Liver (tissue), 9 donors: ENCODE data around the gene PLXNA2. TPM values are rescaled to one million over a fixed set of nuclear protein-coding genes. Genes with fewer than 3 reads are reported as not detected.

Experiments
- DNase-seq: peaks from one replicate; pipeline ENCODE4 v3.0.0-alpha.2; 2017; ENCODE audit warnings: low spot score
- H3K27ac ChIP-seq, 2 donors: one replicate each; pipeline ENCODE4 v1.7.0; 2013; ENCODE audit warnings: inconsistent platforms in 2 of 2, low read length in 2 of 2, control low read depth in 1 of 2, low read depth in 1 of 2, mild to moderate bottlenecking in 1 of 2
- H3K27me3 ChIP-seq, 4 donors: one replicate each; pipeline versions ENCODE4 v1.6.1 to v1.7.0; 2013; ENCODE audit warnings: low read length in 3 of 4, inconsistent platforms in 1 of 4, mild to moderate bottlenecking in 1 of 4, moderate library complexity in 1 of 4; ENCODE audit not compliant: control insufficient read depth in 4 of 4, insufficient read depth in 4 of 4
- H3K36me3 ChIP-seq, 4 donors: one replicate each; pipeline versions ENCODE4 v1.6.1 to v1.7.0; 2013; ENCODE audit warnings: low read length in 3 of 4, mild to moderate bottlenecking in 3 of 4, low read depth in 1 of 4, moderate library complexity in 1 of 4; ENCODE audit not compliant: control insufficient read depth in 4 of 4, insufficient read depth in 3 of 4
- H3K4me1 ChIP-seq, 4 donors: one replicate each; pipeline versions ENCODE4 v1.6.1 to v1.7.0; 2013; ENCODE audit warnings: low read length in 3 of 4, mild to moderate bottlenecking in 3 of 4, moderate library complexity in 1 of 4; ENCODE audit not compliant: control insufficient read depth in 4 of 4, insufficient read depth in 4 of 4
- H3K4me3 ChIP-seq, 3 donors: one replicate each; pipeline versions ENCODE4 v1.6.1 to v1.7.0; 2013; ENCODE audit warnings: low read length in 3 of 3, control low read depth in 1 of 3, low read depth in 1 of 3, mild to moderate bottlenecking in 1 of 3
- H3K9ac ChIP-seq, 2 donors: one replicate each; pipeline ENCODE4 v1.7.0; 2013; ENCODE audit warnings: low read length in 2 of 2, mild to moderate bottlenecking in 2 of 2, moderate library complexity in 2 of 2, control low read depth in 1 of 2, low read depth in 1 of 2
- H3K9me3 ChIP-seq, 4 donors: one replicate each; pipeline versions ENCODE4 v1.6.1 to v1.7.0; 2013; ENCODE audit warnings: low read length in 3 of 4; ENCODE audit not compliant: control insufficient read depth in 4 of 4
- ATF3 ChIP-seq: IDR thresholded peaks from 2 replicates; pipeline ENCODE4 v1.6.1; 2016; ENCODE audit warnings: antibody characterized with exemption
- CTCF ChIP-seq: fragments of 150-350 bp; IDR thresholded peaks from 2 replicates; pipeline ENCODE4 v1.5.1; 2017; ENCODE audit warnings: improper control_type of control experiment, low read depth, low read length; ENCODE audit not compliant: missing input control
- EGR1 ChIP-seq, 2 donors: IDR thresholded peaks; 2 replicates each; pipeline ENCODE4 v1.6.1; 2016 to 2018; ENCODE audit warnings: antibody characterized with exemption in 2 of 2, low read depth in 2 of 2
- FOXA1 ChIP-seq: IDR thresholded peaks from 2 replicates; pipeline ENCODE4 v1.6.1; 2016; ENCODE audit warnings: antibody characterized with exemption
- FOXA2 ChIP-seq: IDR thresholded peaks from 2 replicates; pipeline ENCODE4 v1.6.1; 2016; ENCODE audit warnings: antibody characterized with exemption
- GABPA ChIP-seq, 2 donors: IDR thresholded peaks in 1 of 2; conservative IDR thresholded peaks in 1 of 2; 2 replicates each; pipeline ENCODE4 v1.6.1; 2016; ENCODE audit warnings: antibody characterized with exemption in 2 of 2, mild to moderate bottlenecking in 1 of 2, moderate library complexity in 1 of 2
- HNF4A ChIP-seq, 2 donors: conservative IDR thresholded peaks; 2 replicates each; pipeline ENCODE4 v1.6.1; 2016; ENCODE audit warnings: antibody characterized with exemption in 2 of 2, mild to moderate bottlenecking in 2 of 2
- HNF4G ChIP-seq: IDR thresholded peaks from 2 replicates; pipeline ENCODE4 v1.6.1; 2016; ENCODE audit warnings: antibody characterized with exemption
- JUND ChIP-seq, 2 donors: IDR thresholded peaks; 2 replicates each; pipeline ENCODE4 v1.6.1; 2016; ENCODE audit warnings: antibody characterized with exemption in 2 of 2
- MAX ChIP-seq: IDR thresholded peaks from 2 replicates; pipeline ENCODE4 v1.6.1; 2016; ENCODE audit warnings: antibody characterized with exemption
- NR2F2 ChIP-seq: IDR thresholded peaks from 2 replicates; pipeline ENCODE4 v1.6.1; 2016; ENCODE audit warnings: antibody characterized with exemption
- RAD21 ChIP-seq, 2 donors: IDR thresholded peaks; 2 replicates each; pipeline ENCODE4 v1.6.1; 2016; ENCODE audit warnings: antibody characterized with exemption in 2 of 2, mild to moderate bottlenecking in 2 of 2
- REST ChIP-seq: IDR thresholded peaks from 2 replicates; pipeline ENCODE4 v1.6.1; 2016; ENCODE audit warnings: antibody characterized with exemption, mild to moderate bottlenecking
- RXRA ChIP-seq, 2 donors: IDR thresholded peaks; 2 replicates each; pipeline ENCODE4 v1.6.1; 2017 to 2018; ENCODE audit warnings: antibody characterized with exemption in 2 of 2, mild to moderate bottlenecking in 1 of 2
- SP1 ChIP-seq: IDR thresholded peaks from 2 replicates; pipeline ENCODE4 v1.6.1; 2018; ENCODE audit warnings: antibody characterized with exemption, mild to moderate bottlenecking
- TAF1 ChIP-seq: conservative IDR thresholded peaks from 2 replicates; pipeline ENCODE4 v1.6.1; 2016; ENCODE audit warnings: antibody characterized with exemption, mild to moderate bottlenecking
- YY1 ChIP-seq: IDR thresholded peaks from 2 replicates; pipeline ENCODE4 v1.6.1; 2016; ENCODE audit warnings: antibody characterized with exemption, mild to moderate bottlenecking
- ZBTB33 ChIP-seq: IDR thresholded peaks from 2 replicates; pipeline ENCODE4 v1.6.1; 2016; ENCODE audit warnings: antibody characterized with exemption
- WGBS: extraction: QIAGEN DNeasy Blood & Tissue Kit; methylation state at CpG from one replicate; pipeline ENCODE4 v1.1.7; 2013; 5-methylcytosine and 5-hydroxymethylcytosine counted together
- polyA plus RNA-seq, 2 donors: library from polyadenylated mRNA; stranded (reverse) in 1 of 2; unstranded in 1 of 2; fragments of 200-250 nt in 1 of 2; fragments of >200 nt in 1 of 2; fragmentation: Nextera tagmentation in 1 of 2; extraction: Ambion mirVana in 1 of 2; gene quantifications; one replicate each; pipeline versions ENCODE4 v1.2.1 to v1.2.3, GENCODE V29; 2013 to 2015
- total RNA-seq, 2 donors: library from RNA; depleted of rRNA; stranded (reverse); fragments of >200 nt; gene quantifications; one replicate each; pipeline ENCODE4 v1.2.3, GENCODE V29; 2014
- donor health status: healthy.
- donor health status: healthy.
- donor health status: healthy.
- donor health status: healthy.
- donor health status: healthy.

The PLXNA2 gene
- total and polyA plus RNA-seq, 4 donors: 1.8 to 9.2 (median 2.8) TPM

GRCh38 chr1:208166340-208167138, 77.6 kb downstream of the PLXNA2 start:
- no peak overlapping the region for H3K27ac ChIP-seq
- H3K4me1 ChIP-seq: peaks cover 6 to 32% (median 19%) of the 10 kb centered on the region in 4 donors
- no peaks in the 10 kb centered on the region for H3K9me3 ChIP-seq
- no peak overlapping the region for H3K9ac ChIP-seq
- no peak for DNase-seq
- 84% methylated on average over 4 of the region's 4 CpGs for WGBS
- no peak overlapping the region for H3K4me3 ChIP-seq
- TF ChIP-seq RAD21 (IDR thresholded peaks at IDR 0.05) (no peak), SP1 (no peak), HNF4A (conservative IDR thresholded peaks at IDR 0.05) (no peak), ATF3 (no peak), REST (no peak), ZBTB33 (no peak), RXRA (IDR thresholded peaks at IDR 0.05) (no peak), FOXA2 (no peak), TAF1 (no peak), CTCF (no peak), GABPA (IDR thresholded peaks at IDR 0.05 in 1 of 2, conservative IDR thresholded peaks at IDR 0.05 in 1 of 2) (no peak), FOXA1 (no peak), JUND (IDR thresholded peaks at IDR 0.05) (no peak), YY1 (no peak), NR2F2 (no peak)
- H3K36me3 ChIP-seq: no peaks in the 10 kb centered on the region
- no peaks in the 10 kb centered on the region for H3K27me3 ChIP-seq

- Histone ChIP-seq H3K27me3 (no peaks in the 10 kb centered on the region), H3K4me1 (peaks cover 5 to 24% (median 15%) of the 10 kb centered on the region in 4 donors), H3K4me3 (no peak overlapping the region), H3K36me3 (no peaks in the 10 kb centered on the region), H3K27ac (no peak overlapping the region), H3K9ac (no peak overlapping the region), H3K9me3 (no peaks in the 10 kb centered on the region)
- DNase-seq: no peak
- 94% methylated on average over 6 of the region's 6 CpGs for WGBS
- TF ChIP-seq RAD21 (IDR thresholded peaks at IDR 0.05) (no peak), GABPA (IDR thresholded peaks at IDR 0.05 in 1 of 2, conservative IDR thresholded peaks at IDR 0.05 in 1 of 2) (no peak), ZBTB33 (no peak), MAX (no peak), NR2F2 (no peak), YY1 (no peak), SP1 (no peak), JUND (IDR thresholded peaks at IDR 0.05) (no peak), REST (no peak), HNF4A (conservative IDR thresholded peaks at IDR 0.05) (no peak), FOXA1 (no peak), HNF4G (no peak), EGR1 (IDR thresholded peaks at IDR 0.05; ENCODE audit: low read depth in 2 of 2) (no peak)
Measured at GRCh38 chr1:208165659-208166058, 78.5 kb downstream of the PLXNA2 start.
